IMR-90 (cell line): ENCODE measurements around the gene TFDP2. TPM values are rescaled to one million over a fixed set of nuclear protein-coding genes. Genes with fewer than 3 reads are reported as not detected.

ENCODE experiments used
- ATAC-seq: fragments of 200-7000 bp; cut with Tn5 transposase; 2 replicates; pipeline ENCODE4 v1.9.1; 2020; ENCODE audit warnings: low read depth, mild to moderate bottlenecking, moderate library complexity
- BruUV-seq: library from RNA; stranded (reverse); fragments of 400-500 nt; replicated peaks from 2 replicates; lab custom pipeline; 2021; lab: Mats Ljungman, UMichigan
- CTCF ChIA-PET: fragments of 300-600 bp; formaldehyde crosslinking; extraction: SDS; loops from one replicate; lab custom pipeline; 2021; ENCODE audit warnings: antibody characterized with exemption; lab: Yijun Ruan, JAX
- POLR2A ChIA-PET: fragments of 300-600 bp; sonication (Branson Sonifier 250); formaldehyde crosslinking; loops from one replicate; lab custom pipeline; 2022; ENCODE audit warnings: antibody characterized with exemption; ENCODE audit not compliant: unreplicated experiment; lab: Charles Lee
- DNase-seq: peaks from one replicate; pipeline ENCODE4 v3.0.0; 2013
- H2AFZ ChIP-seq: replicated peaks from 2 replicates; pipeline ENCODE3; 2013; ENCODE audit warnings: low read length, mild to moderate bottlenecking; ENCODE audit not compliant: poor library complexity
- H2AK5ac ChIP-seq: 2 replicates; pipeline ENCODE4 v1.6.1; 2013; ENCODE audit warnings: low read depth, low read length, inconsistent platforms
- H2AK9ac ChIP-seq: replicated peaks from 2 replicates; pipeline ENCODE3; 2013; ENCODE audit warnings: mild to moderate bottlenecking, low read depth, low read length, moderate library complexity; ENCODE audit not compliant: poor library complexity
- H2BK120ac ChIP-seq: 2 replicates; pipeline ENCODE4 v1.6.1; 2013; ENCODE audit warnings: low read depth, low read length, inconsistent platforms
- H2BK15ac ChIP-seq: 3 replicates; pipeline ENCODE4 v1.6.1; 2013; ENCODE audit warnings: low read depth, low read length, inconsistent platforms
- H2BK20ac ChIP-seq: 2 replicates; pipeline ENCODE4 v1.6.1; 2013; ENCODE audit warnings: low read depth, mild to moderate bottlenecking, inconsistent platforms, low read length, moderate library complexity
- H2BK5ac ChIP-seq: 2 replicates; pipeline ENCODE4 v1.6.1; 2013; ENCODE audit warnings: mild to moderate bottlenecking, low read depth, low read length, inconsistent platforms; ENCODE audit not compliant: poor library complexity, severe bottlenecking
- H3K14ac ChIP-seq: replicated peaks from 2 replicates; pipeline ENCODE4 v1.6.1; 2013; ENCODE audit warnings: low read depth, low read length, inconsistent platforms
- H3K18ac ChIP-seq: 2 replicates; pipeline ENCODE4 v1.6.1; 2013; ENCODE audit warnings: low read depth, low read length, control low read depth
- H3K23ac ChIP-seq: 2 replicates; pipeline ENCODE4 v1.6.1; 2013; ENCODE audit warnings: low read depth, low read length, inconsistent platforms
- H3K27ac ChIP-seq: 2 replicates; pipeline ENCODE4 v1.5.1; 2013; ENCODE audit warnings: mild to moderate bottlenecking, control low read depth, low read length; ENCODE audit not compliant: insufficient read depth
- H3K27me3 ChIP-seq: 2 replicates; pipeline ENCODE4 v1.6.1; 2013; ENCODE audit warnings: low read length; ENCODE audit not compliant: control insufficient read depth, insufficient read depth
- H3K36me3 ChIP-seq: 2 replicates; pipeline ENCODE4 v1.6.1; 2013; ENCODE audit warnings: low read length, mixed read lengths; ENCODE audit not compliant: control insufficient read depth, insufficient read depth
- H3K4ac ChIP-seq: 2 replicates; pipeline ENCODE4 v1.6.1; 2013; ENCODE audit warnings: low read depth, low read length, inconsistent platforms
- H3K4me1 ChIP-seq: 2 replicates; pipeline ENCODE4 v1.6.1; 2013; ENCODE audit warnings: low read length, mixed read lengths; ENCODE audit not compliant: control insufficient read depth, insufficient read depth
- H3K4me2 ChIP-seq: 2 replicates; pipeline ENCODE4 v1.6.1; 2013; ENCODE audit warnings: low read depth, mild to moderate bottlenecking, control low read depth, low read length, moderate library complexity
- H3K4me3 ChIP-seq: 2 replicates; pipeline ENCODE4 v1.5.1; 2013; ENCODE audit warnings: low read depth, mild to moderate bottlenecking, control low read depth, low read length, moderate library complexity; ENCODE audit not compliant: insufficient read depth
- H3K56ac ChIP-seq: 2 replicates; pipeline ENCODE4 v1.6.1; 2013; ENCODE audit warnings: low read length, inconsistent platforms; ENCODE audit not compliant: insufficient read depth; ENCODE audit errors: extremely low read depth
- H3K79me1 ChIP-seq, 2 experiments: 2 replicates each; pipeline ENCODE4 v1.6.1; 2013; ENCODE audit warnings: low read length in 2 of 2, inconsistent platforms in 1 of 2, low read depth in 1 of 2
- H3K9ac ChIP-seq: 2 replicates; pipeline ENCODE4 v1.6.1; 2013; ENCODE audit warnings: low read depth, low read length, control low read depth
- H3K9me1 ChIP-seq: 2 replicates; pipeline ENCODE4 v1.6.1; 2013; ENCODE audit warnings: low read length, inconsistent platforms; ENCODE audit not compliant: insufficient read depth
- H3K9me3 ChIP-seq: 2 replicates; pipeline ENCODE4 v1.6.1; 2013; ENCODE audit warnings: low read length; ENCODE audit not compliant: control insufficient read depth, insufficient read depth
- H4K20me1 ChIP-seq: 2 replicates; pipeline ENCODE4 v1.6.1; 2013; ENCODE audit warnings: low read length, inconsistent platforms; ENCODE audit not compliant: insufficient read depth
- H4K5ac ChIP-seq: 2 replicates; pipeline ENCODE4 v1.6.1; 2013; ENCODE audit warnings: mild to moderate bottlenecking, low read depth, low read length, control low read depth
- H4K8ac ChIP-seq, 2 experiments: 2 replicates each; pipeline ENCODE4 v1.6.1; 2013; ENCODE audit warnings: low read depth in 2 of 2, low read length in 2 of 2, control low read depth in 1 of 2, inconsistent platforms in 1 of 2
- H4K91ac ChIP-seq: 2 replicates; pipeline ENCODE4 v1.6.1; 2013; ENCODE audit warnings: low read depth, low read length, inconsistent platforms; ENCODE audit not compliant: insufficient read depth
- BHLHE40 ChIP-seq: fragments of 150-350 bp; IDR thresholded peaks from 2 replicates; pipeline ENCODE4 v1.6.1; 2016; ENCODE audit warnings: mild to moderate bottlenecking, low read depth, low read length
- CEBPB ChIP-seq: IDR thresholded peaks from 2 replicates; pipeline ENCODE4 v1.6.1; 2012; ENCODE audit warnings: low read depth, low read length, improper control_type of control experiment
- CHD1 ChIP-seq: IDR thresholded peaks from 2 replicates; pipeline ENCODE4 v1.6.1; 2012; ENCODE audit warnings: low read depth, low read length, improper control_type of control experiment
- MAFK ChIP-seq: IDR thresholded peaks from 2 replicates; pipeline ENCODE4 v1.6.1; 2012; ENCODE audit warnings: low read depth, low read length, improper control_type of control experiment
- MAZ ChIP-seq: IDR thresholded peaks from 2 replicates; pipeline ENCODE4 v1.6.1; 2012; ENCODE audit warnings: low read depth, mild to moderate bottlenecking, low read length, improper control_type of control experiment, moderate library complexity, borderline replicate concordance
- MXI1 ChIP-seq: IDR thresholded peaks from 2 replicates; pipeline ENCODE4 v1.6.1; 2012; ENCODE audit warnings: low read depth, mild to moderate bottlenecking, low read length, moderate library complexity, borderline replicate concordance
- POLR2A ChIP-seq: IDR thresholded peaks from 2 replicates; pipeline ENCODE4 v1.6.1; 2012; ENCODE audit warnings: mild to moderate bottlenecking, low read depth, low read length
- RAD21 ChIP-seq: IDR thresholded peaks from 2 replicates; pipeline ENCODE4 v1.6.1; 2012; ENCODE audit warnings: low read length, improper control_type of control experiment
- RFX5 ChIP-seq: IDR thresholded peaks from 2 replicates; pipeline ENCODE4 v1.8.0; 2012; ENCODE audit warnings: low read depth, mild to moderate bottlenecking, low read length, moderate library complexity
- WGBS, 2 experiments: methylation state at CpG; one replicate each; pipeline versions ENCODE4 v1.1.5 to v1.1.7; 2013; ENCODE audit warnings: missing lambda C conversion rate in 2 of 2; ENCODE audit not compliant: insufficient read length in 1 of 2; ENCODE audit errors: extremely low coverage in 2 of 2; 5-methylcytosine and 5-hydroxymethylcytosine counted together
- dilution Hi-C: fragments of 300-500 bp; cut with HindIII; formaldehyde crosslinking; loops from one replicate; pipeline ENCODE4 v1.14.3; 2018; ENCODE audit warnings: low sequenced_read_pairs; ENCODE audit not compliant: unreplicated experiment
- in situ Hi-C: fragments of 300-500 bp; cut with MboI; formaldehyde crosslinking; loops from 3 replicates; pipeline ENCODE4 v1.14.3; 2019; ENCODE audit warnings: low sequenced_read_pairs, inconsistent platforms, mixed read lengths
- intact Hi-C: fragments of 100-400 bp; cut with micrococcal nuclease; formaldehyde crosslinking; loops from 2 replicates; pipeline ENCODE4 v1.10.0; 2022
- polyA plus RNA-seq, 3 experiments: library from polyadenylated mRNA; depleted of rRNA; stranded (reverse); fragments of >200 nt; gene quantifications; 2 replicates each; pipeline ENCODE4 v1.2.3, GENCODE V29; 2012; ENCODE audit warnings: low replicate concordance in 1 of 3
- total RNA-seq: library from RNA; depleted of rRNA; stranded (reverse); fragments of >200 nt; gene quantifications from 2 replicates; pipeline ENCODE4 v1.2.3, GENCODE V29; 2012
- TF ChIP-seq, protein P1 (sequence below): conservative IDR thresholded peaks from 2 replicates; pipeline ENCODE4 v1.5.1; 2012; ENCODE audit warnings: mild to moderate bottlenecking, low read depth, low read length, improper control_type of control experiment
- TF ChIP-seq, protein P2 (sequence below): fragments of 150-350 bp; IDR thresholded peaks from 2 replicates; pipeline ENCODE4 v1.6.1; 2017; ENCODE audit warnings: mild to moderate bottlenecking, antibody characterized with exemption, low read length, low read depth
- TF ChIP-seq, protein P3 (sequence below): fragments of 150-350 bp; IDR thresholded peaks from 2 replicates; pipeline ENCODE4 v1.6.1; 2016; ENCODE audit warnings: low read depth, mild to moderate bottlenecking, low read length, moderate library complexity, borderline replicate concordance

TFDP2 gene
- total and polyA plus RNA-seq, 2 of the 4 experiments (the other 2 are of a cell fraction) = 10.7 to 23.7 TPM

DNA sequence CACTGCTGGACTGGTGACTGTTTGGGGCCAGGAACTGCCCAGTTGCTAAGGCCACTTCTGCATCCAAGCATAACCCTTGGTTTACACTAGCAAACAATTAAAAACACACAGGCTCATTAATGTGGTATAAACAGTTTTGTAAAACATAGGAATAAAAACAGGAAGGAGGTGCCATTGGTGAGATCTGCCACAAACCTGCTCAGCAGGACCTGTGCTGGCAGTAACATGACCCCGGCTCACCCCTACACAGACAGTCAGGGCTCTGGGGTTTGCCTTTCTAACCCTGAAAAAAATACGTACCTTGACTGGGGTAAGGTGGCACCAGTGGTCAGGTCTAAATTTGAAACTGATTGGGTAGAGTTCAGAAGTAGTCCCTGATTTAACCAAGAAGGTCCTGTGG lies 196.7 kb downstream of the TFDP2 start:
- DNase-seq (no peak), ATAC-seq (no peak)
- Histone ChIP-seq H3K14ac (no peak overlapping the region), H3K9me3 (no peaks in the 10 kb centered on the region), H3K23ac (no peak overlapping the region), H3K4me2 (no peak overlapping the region), H4K20me1 (no peaks in the 10 kb centered on the region), H2AFZ (no peak overlapping the region), H2BK5ac (no peak overlapping the region), H3K27ac (no peak overlapping the region), H2BK20ac (no peak overlapping the region), H4K5ac (no peak overlapping the region), H3K79me1 (no peaks in the 10 kb centered on the region), H3K27me3 (no peaks in the 10 kb centered on the region), H3K18ac (no peak overlapping the region), H3K36me3 (peaks cover 11% of the 10 kb centered on the region), H3K4ac (no peak overlapping the region), H2BK120ac (no peak overlapping the region), H4K91ac (no peak overlapping the region), H3K9ac (no peak overlapping the region), H4K8ac (no peak overlapping the region), H2BK15ac (no peak overlapping the region), H2AK5ac (no peak overlapping the region), H3K4me3 (no peak overlapping the region), H3K4me1 (peaks cover 4% of the 10 kb centered on the region), H3K9me1 (peaks cover 3% of the 10 kb centered on the region; the same call in 1 of the 2 replicates), H2AK9ac (no peak overlapping the region), H3K56ac (no peak overlapping the region)
- no peak for TF ChIP-seq RFX5
- TF ChIP-seq, protein P1, sequence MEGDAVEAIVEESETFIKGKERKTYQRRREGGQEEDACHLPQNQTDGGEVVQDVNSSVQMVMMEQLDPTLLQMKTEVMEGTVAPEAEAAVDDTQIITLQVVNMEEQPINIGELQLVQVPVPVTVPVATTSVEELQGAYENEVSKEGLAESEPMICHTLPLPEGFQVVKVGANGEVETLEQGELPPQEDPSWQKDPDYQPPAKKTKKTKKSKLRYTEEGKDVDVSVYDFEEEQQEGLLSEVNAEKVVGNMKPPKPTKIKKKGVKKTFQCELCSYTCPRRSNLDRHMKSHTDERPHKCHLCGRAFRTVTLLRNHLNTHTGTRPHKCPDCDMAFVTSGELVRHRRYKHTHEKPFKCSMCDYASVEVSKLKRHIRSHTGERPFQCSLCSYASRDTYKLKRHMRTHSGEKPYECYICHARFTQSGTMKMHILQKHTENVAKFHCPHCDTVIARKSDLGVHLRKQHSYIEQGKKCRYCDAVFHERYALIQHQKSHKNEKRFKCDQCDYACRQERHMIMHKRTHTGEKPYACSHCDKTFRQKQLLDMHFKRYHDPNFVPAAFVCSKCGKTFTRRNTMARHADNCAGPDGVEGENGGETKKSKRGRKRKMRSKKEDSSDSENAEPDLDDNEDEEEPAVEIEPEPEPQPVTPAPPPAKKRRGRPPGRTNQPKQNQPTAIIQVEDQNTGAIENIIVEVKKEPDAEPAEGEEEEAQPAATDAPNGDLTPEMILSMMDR = no peak
- no peak for TF ChIP-seq MAFK
- no peak for TF ChIP-seq CEBPB
- no peak for TF ChIP-seq MAZ
- TF ChIP-seq, protein P2, sequence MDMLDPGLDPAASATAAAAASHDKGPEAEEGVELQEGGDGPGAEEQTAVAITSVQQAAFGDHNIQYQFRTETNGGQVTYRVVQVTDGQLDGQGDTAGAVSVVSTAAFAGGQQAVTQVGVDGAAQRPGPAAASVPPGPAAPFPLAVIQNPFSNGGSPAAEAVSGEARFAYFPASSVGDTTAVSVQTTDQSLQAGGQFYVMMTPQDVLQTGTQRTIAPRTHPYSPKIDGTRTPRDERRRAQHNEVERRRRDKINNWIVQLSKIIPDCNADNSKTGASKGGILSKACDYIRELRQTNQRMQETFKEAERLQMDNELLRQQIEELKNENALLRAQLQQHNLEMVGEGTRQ = no peak
- TF ChIP-seq POLR2A = no peak
- TF ChIP-seq CHD1 = no peak
- TF ChIP-seq MXI1 = no peak
- TF ChIP-seq BHLHE40 = no peak
- TF ChIP-seq, protein P3, sequence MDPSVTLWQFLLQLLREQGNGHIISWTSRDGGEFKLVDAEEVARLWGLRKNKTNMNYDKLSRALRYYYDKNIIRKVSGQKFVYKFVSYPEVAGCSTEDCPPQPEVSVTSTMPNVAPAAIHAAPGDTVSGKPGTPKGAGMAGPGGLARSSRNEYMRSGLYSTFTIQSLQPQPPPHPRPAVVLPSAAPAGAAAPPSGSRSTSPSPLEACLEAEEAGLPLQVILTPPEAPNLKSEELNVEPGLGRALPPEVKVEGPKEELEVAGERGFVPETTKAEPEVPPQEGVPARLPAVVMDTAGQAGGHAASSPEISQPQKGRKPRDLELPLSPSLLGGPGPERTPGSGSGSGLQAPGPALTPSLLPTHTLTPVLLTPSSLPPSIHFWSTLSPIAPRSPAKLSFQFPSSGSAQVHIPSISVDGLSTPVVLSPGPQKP = no peak
- TF ChIP-seq RAD21 = no peak
- dilution Hi-C loops (no loop called here), in situ Hi-C loops (no loop called here), intact Hi-C loops (no loop called here)
- ChIA-PET CTCF (no interaction called here), POLR2A (no interaction called here)
- no TSS peak for BruUV-seq
- WGBS, 2 experiments = no CpG with 5 or more reads among the region's 2 CpGs
